ENCODE measurements around the gene BRAP. TPM values are rescaled to one million over a fixed set of nuclear protein-coding genes. Genes with fewer than 3 reads are reported as not detected.
"Not testable (repeated sequence)": the region's sequence is repeated elsewhere in the genome, so short reads cannot be mapped to it uniquely, and the experiment has no call there.

BRAP gene
- total RNA-seq = 11.0 TPM

- ATAC-seq = peak; percentile 96
Observed at GRCh38 chr12:111685811-111686573, at the start of gene BRAP, which contains the start of gene ACAD10. BRAP (minus strand) TSS chr12:111685956; CDS start chr12:111685792, 164 bp downstream. ACAD10 (plus strand) TSS chr12:111686053; CDS start chr12:111692710, 6,657 bp downstream.

- no peak for ATAC-seq
Observed at GRCh38 chr12:111733340-111733915, 47.7 kb upstream of the BRAP start.

- ATAC-seq = no peak
Observed at GRCh38 chr12:111732786-111733185, 47.0 kb upstream of the BRAP start.

GRCh38 chr12:111730420-111730819, 44.7 kb upstream of the BRAP start:
- no peak for ATAC-seq

- no peak for ATAC-seq
Observed at GRCh38 chr12:111728795-111729194, 43.0 kb upstream of the BRAP start.

- ATAC-seq = not testable (repeated sequence)
Observed at GRCh38 chr12:111723646-111724360, 38.0 kb upstream of the BRAP start.

- no peak for ATAC-seq
Observed at GRCh38 chr12:111720457-111720856, 34.7 kb upstream of the BRAP start.

GRCh38 chr12:111719316-111719715, 33.6 kb upstream of the BRAP start:
- ATAC-seq = not testable (repeated sequence)

GRCh38 chr12:111715279-111715678, 29.5 kb upstream of the BRAP start:
- ATAC-seq = no peak

- ATAC-seq = no peak
Observed at GRCh38 chr12:111706145-111706544, 20.4 kb upstream of the BRAP start.

- no peak for ATAC-seq
Observed at GRCh38 chr12:111705672-111706071, 19.9 kb upstream of the BRAP start.

GRCh38 chr12:111699962-111700361, 14.2 kb upstream of the BRAP start:
- no peak for ATAC-seq

GRCh38 chr12:111693818-111694217, 8.1 kb upstream of the BRAP start:
- no peak for ATAC-seq

- no peak for ATAC-seq
Observed at GRCh38 chr12:111692575-111693210, 6.9 kb upstream of the BRAP start.

GRCh38 chr12:111691262-111691661, 5.5 kb upstream of the BRAP start:
- ATAC-seq = no peak

GRCh38 chr12:111687952-111688351, 2.2 kb upstream of the BRAP start:
- no peak for ATAC-seq

- ATAC-seq = no peak
Observed at GRCh38 chr12:111687255-111687654, 1.5 kb upstream of the BRAP start.

GRCh38 chr12:111686574-111687105, 884 bp upstream of the BRAP start:
- ATAC-seq = no peak

- ATAC-seq = peak; percentile 23
Observed at GRCh38 chr12:111685322-111685810, 390 bp downstream of the BRAP start.

GRCh38 chr12:111684485-111685198, 1.1 kb downstream of the BRAP start:
- not testable (repeated sequence) for ATAC-seq

GRCh38 chr12:111677186-111677585, 8.6 kb downstream of the BRAP start:
- ATAC-seq = no peak

- ATAC-seq = no peak
Observed at GRCh38 chr12:111673503-111673902, 12.3 kb downstream of the BRAP start.
